CD4-positive, alpha-beta T cell treated with Interleukin-6 at 100 ng/mL for 8 hours (primary cell): ENCODE measurements around the gene SLFN14.
"Not testable (repeated sequence)": the region's sequence is repeated elsewhere in the genome, so short reads cannot be mapped to it uniquely, and the experiment has no call there.

ENCODE experiments used
- DNase-seq: peaks from one replicate; pipeline ENCODE4 v3.0.0-alpha.2; 2020; ENCODE audit warnings: mixed read lengths, low spot score

SLFN14 gene

GRCh38 chr17:35521654-35522256 is 38.9 kb downstream of the SLFN14 start:
- peak; percentile 73 for DNase-seq

DNA sequence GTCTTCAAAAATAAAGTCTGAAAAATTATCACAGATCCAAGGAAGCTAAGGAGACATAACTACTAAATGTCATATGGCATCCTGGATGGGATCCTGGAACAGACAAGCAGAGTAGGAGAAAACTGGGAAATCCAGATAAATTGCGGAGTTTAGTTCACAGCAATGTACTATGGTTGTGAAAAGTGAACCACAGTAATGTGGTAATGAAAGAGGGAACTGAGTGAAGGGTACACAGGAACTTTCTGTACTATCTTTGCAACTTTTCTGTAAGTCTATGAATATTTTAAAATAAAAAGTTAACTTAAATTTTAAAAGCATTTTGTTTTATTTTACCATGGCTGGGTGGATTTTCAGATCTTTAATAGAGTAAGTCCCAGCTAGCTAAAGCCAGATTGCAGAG is 39.5 kb downstream of the SLFN14 start:
- no peak for DNase-seq

DNA sequence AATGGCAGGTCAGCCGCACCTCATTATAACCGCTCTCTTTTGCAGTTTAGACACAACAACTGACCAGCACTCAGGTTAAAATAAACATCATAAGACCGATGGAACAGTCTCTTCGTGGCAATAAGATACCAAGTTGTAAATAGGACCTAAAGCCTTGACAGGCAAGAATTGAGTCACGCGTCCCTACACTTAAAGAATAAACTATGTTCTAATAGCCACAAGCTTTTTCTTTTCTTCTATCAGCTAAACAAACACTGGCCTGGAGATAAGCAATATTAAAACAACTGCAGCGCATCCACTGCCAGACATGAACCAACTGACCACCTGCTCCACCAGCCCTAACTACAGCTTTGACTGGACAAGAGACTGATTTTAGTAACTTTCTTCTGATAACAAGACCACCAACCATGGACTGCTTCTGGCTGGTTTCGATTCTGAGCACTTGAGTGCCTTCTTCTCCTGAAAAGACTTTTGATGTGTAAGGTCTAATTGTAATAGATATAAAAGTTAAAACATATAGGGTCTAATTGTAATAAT is 40.6 kb downstream of the SLFN14 start:
- no peak for DNase-seq

DNA sequence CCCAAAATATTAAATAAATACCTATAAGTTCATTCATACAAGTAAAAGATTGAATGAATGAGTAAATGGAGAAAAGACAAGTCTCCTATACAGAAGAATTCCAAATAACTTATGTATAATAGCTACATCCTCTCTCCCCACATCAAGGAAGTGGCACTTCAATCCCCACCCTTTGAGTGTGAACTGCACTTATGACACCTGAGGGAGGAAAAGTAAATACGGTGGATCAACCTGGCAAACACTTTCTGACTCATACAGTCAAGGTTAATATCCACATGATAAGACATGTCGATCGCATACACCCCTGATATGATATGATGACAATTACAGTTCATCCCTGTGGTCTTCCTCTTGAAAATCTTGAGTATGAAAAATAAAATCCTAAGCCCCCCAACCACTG is 41.2 kb downstream of the SLFN14 start:
- peak; percentile 23 for DNase-seq

DNA sequence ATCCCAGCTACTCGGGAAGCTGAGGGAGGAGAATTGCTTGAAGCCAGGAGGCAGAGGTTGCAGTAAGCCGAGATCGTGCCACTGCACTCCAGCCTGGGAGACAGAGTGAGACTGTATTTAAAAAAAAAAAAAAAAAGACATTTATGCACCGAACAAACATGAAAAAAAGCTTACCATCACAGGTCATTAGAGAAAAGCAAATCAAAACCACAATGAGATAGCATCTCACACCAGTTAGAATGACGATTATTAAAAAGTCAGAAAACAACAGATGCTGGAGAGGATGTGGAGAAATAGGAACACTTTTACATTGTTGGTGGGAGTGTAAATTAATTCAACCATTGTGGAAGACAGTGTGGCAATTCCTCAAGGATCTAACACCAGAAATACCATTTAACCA is 42.2 kb downstream of the SLFN14 start:
- DNase-seq, result not testable (repeated sequence)

- no peak for DNase-seq
Measured at GRCh38 chr17:35515027-35515426, 45.6 kb downstream of the SLFN14 start.

DNA sequence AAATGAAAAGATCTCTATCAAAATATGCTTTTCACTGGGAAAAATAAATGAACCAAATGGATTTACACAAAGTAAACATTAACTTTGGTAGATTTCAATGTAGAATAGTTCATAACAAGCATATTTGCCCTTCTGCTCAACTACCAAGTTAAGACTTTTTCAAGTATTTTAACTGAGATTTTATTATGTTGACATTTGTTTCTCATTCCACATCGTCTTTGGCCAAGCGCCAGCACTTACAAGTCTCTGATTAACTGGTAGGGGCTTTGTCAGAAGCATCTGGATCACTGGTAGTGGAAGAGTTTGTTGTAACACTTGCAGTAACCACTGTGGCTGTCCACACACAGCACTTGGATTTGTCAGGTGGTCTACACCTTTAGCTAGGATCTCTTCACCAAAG is 46.1 kb downstream of the SLFN14 start:
- no peak for DNase-seq
